Nucleus accumbens (tissue), 56 donors: ENCODE results near the gene YPEL4.
A peak's percentile ranks its signal among the peaks of the same experiment; 100 is the strongest.

Experiments
- DNase-seq, 56 donors: peaks; one replicate each; lab custom pipeline; 2025; lab: John Stamatoyannopoulos, UW

YPEL4 gene

GRCh38 chr11:57637626-57638004, 12.1 kb downstream of the YPEL4 start:
- DNase-seq: peak in 1 of 56 donors; percentile 36

GRCh38 chr11:57635246-57635645, 14.5 kb downstream of the YPEL4 start:
- no peak for DNase-seq

GRCh38 chr11:57634311-57634710, 15.4 kb downstream of the YPEL4 start:
- DNase-seq: no peak

- DNase-seq: no peak
Measured at GRCh38 chr11:57633394-57634070, 16.2 kb downstream of the YPEL4 start.

GRCh38 chr11:57632116-57632515, 17.6 kb downstream of the YPEL4 start:
- DNase-seq: no peak

- no peak for DNase-seq
Measured at GRCh38 chr11:57630171-57630570, 19.5 kb downstream of the YPEL4 start.

GRCh38 chr11:57626895-57627294, 22.8 kb downstream of the YPEL4 start:
- DNase-seq: no peak

GRCh38 chr11:57624864-57625263, 24.8 kb downstream of the YPEL4 start:
- DNase-seq: no peak

GRCh38 chr11:57622263-57622662, 27.4 kb downstream of the YPEL4 start:
- DNase-seq: no peak

GRCh38 chr11:57620467-57620866, 29.2 kb downstream of the YPEL4 start:
- DNase-seq: no peak

- DNase-seq: no peak
Measured at GRCh38 chr11:57619331-57619730, 30.4 kb downstream of the YPEL4 start.

- no peak for DNase-seq
Measured at GRCh38 chr11:57618438-57618837, 31.3 kb downstream of the YPEL4 start.

GRCh38 chr11:57616595-57616994, 33.1 kb downstream of the YPEL4 start:
- DNase-seq: no peak

GRCh38 chr11:57615308-57615707, 34.4 kb downstream of the YPEL4 start:
- no peak for DNase-seq

GRCh38 chr11:57614234-57614772, 35.4 kb downstream of the YPEL4 start:
- DNase-seq: no peak

GRCh38 chr11:57610170-57610569, 39.5 kb downstream of the YPEL4 start:
- DNase-seq: no peak

- no peak for DNase-seq
Measured at GRCh38 chr11:57605028-57605420, 44.7 kb downstream of the YPEL4 start.

GRCh38 chr11:57604296-57605027, 45.2 kb downstream of the YPEL4 start:
- DNase-seq: no peak

- DNase-seq: no peak
Measured at GRCh38 chr11:57601297-57601696, 48.4 kb downstream of the YPEL4 start.

GRCh38 chr11:57599381-57599780, 50.3 kb downstream of the YPEL4 start:
- DNase-seq: no peak

GRCh38 chr11:57598831-57599155, 50.9 kb downstream of the YPEL4 start:
- peak in 1 of 56 donors; percentile 0 for DNase-seq
